Mesenchymal stem cell (in vitro differentiated cells and primary cell): Measurements from ENCODE around the gene CDON.
A peak's percentile ranks its signal among the peaks of the same experiment; 100 is the strongest.

Source experiments
- DNase-seq: peaks from one replicate; pipeline ENCODE4 v3.0.0-alpha.2; 2013
- H2AFZ ChIP-seq: one replicate; pipeline ENCODE4 v1.6.1; 2013; ENCODE audit warnings: low read depth, mild to moderate bottlenecking, control low read depth, inconsistent platforms, low read length, moderate library complexity
- H2AK5ac ChIP-seq: 2 replicates; pipeline ENCODE4 v1.6.1; 2013; ENCODE audit warnings: low read length, moderate library complexity, mild to moderate bottlenecking, inconsistent platforms; ENCODE audit not compliant: severe bottlenecking
- H2BK120ac ChIP-seq: one replicate; pipeline ENCODE4 v1.6.1; 2013; ENCODE audit warnings: low read depth, mild to moderate bottlenecking, inconsistent platforms, low read length, moderate library complexity
- H2BK12ac ChIP-seq, 2 experiments: one replicate each; pipeline ENCODE4 v1.6.1; 2013; ENCODE audit warnings: inconsistent platforms in 2 of 2, low read length in 2 of 2, mild to moderate bottlenecking in 2 of 2, moderate library complexity in 2 of 2, control low read depth in 1 of 2
- H2BK15ac ChIP-seq: one replicate; pipeline ENCODE4 v1.6.1; 2013; ENCODE audit warnings: mild to moderate bottlenecking, low read depth, inconsistent platforms; ENCODE audit not compliant: poor library complexity, severe bottlenecking
- H2BK5ac ChIP-seq: 2 replicates; pipeline ENCODE4 v1.6.1; 2013; ENCODE audit warnings: low read depth, mild to moderate bottlenecking, low read length, control low read depth, inconsistent platforms; ENCODE audit not compliant: poor library complexity, severe bottlenecking
- H3K14ac ChIP-seq, 2 experiments: one replicate each; pipeline ENCODE4 v1.6.1; 2013; ENCODE audit warnings: inconsistent platforms in 2 of 2, low read length in 2 of 2, control low read depth in 1 of 2, mild to moderate bottlenecking in 1 of 2, moderate library complexity in 1 of 2
- H3K18ac ChIP-seq, 2 experiments: one replicate each; pipeline ENCODE4 v1.6.1; 2013; ENCODE audit warnings: inconsistent platforms in 2 of 2, low read length in 2 of 2, control low read depth in 1 of 2, low read depth in 1 of 2, mild to moderate bottlenecking in 1 of 2
- H3K23ac ChIP-seq, 2 experiments: one replicate each; pipeline ENCODE4 v1.6.1; 2013; ENCODE audit warnings: inconsistent platforms in 2 of 2, low read length in 2 of 2, mild to moderate bottlenecking in 2 of 2, moderate library complexity in 2 of 2, control low read depth in 1 of 2
- H3K27ac ChIP-seq: 2 replicates; pipeline ENCODE4 v1.5.1; 2013; ENCODE audit warnings: mild to moderate bottlenecking, moderate library complexity, low read length, control low read depth, inconsistent platforms; ENCODE audit not compliant: poor library complexity, severe bottlenecking
- H3K27me3 ChIP-seq, 2 experiments: 2 replicates each; pipeline versions ENCODE4 v1.6.1 to v1.7.0; 2013; ENCODE audit warnings: low read length in 2 of 2, mild to moderate bottlenecking in 2 of 2, moderate library complexity in 2 of 2, control low read depth in 1 of 2, inconsistent platforms in 1 of 2; ENCODE audit not compliant: control insufficient read depth in 1 of 2, insufficient read depth in 1 of 2
- H3K36me3 ChIP-seq, 2 experiments: 2 replicates each; pipeline versions ENCODE4 v1.6.1 to v1.7.0; 2013; ENCODE audit warnings: low read length in 2 of 2, control low read depth in 1 of 2, inconsistent platforms in 1 of 2, low read depth in 1 of 2, mild to moderate bottlenecking in 1 of 2; ENCODE audit not compliant: insufficient read depth in 2 of 2, control insufficient read depth in 1 of 2
- H3K4ac ChIP-seq, 2 experiments: one replicate each; pipeline ENCODE4 v1.6.1; 2013; ENCODE audit warnings: inconsistent platforms in 2 of 2, low read length in 2 of 2, mild to moderate bottlenecking in 2 of 2, moderate library complexity in 2 of 2, control low read depth in 1 of 2, low read depth in 1 of 2
- H3K4me1 ChIP-seq: 2 replicates; pipeline ENCODE4 v1.6.1; 2013; ENCODE audit warnings: low read depth, low read length, control low read depth; ENCODE audit not compliant: control insufficient read depth, insufficient read depth
- H3K4me2 ChIP-seq: 2 replicates; pipeline ENCODE4 v1.6.1; 2013; ENCODE audit warnings: low read length, mild to moderate bottlenecking, inconsistent platforms; ENCODE audit not compliant: poor library complexity, severe bottlenecking
- H3K4me3 ChIP-seq, 2 experiments: 2 replicates each; pipeline versions ENCODE4 v1.5.1 to v1.7.0; 2013; ENCODE audit warnings: low read length in 2 of 2, mild to moderate bottlenecking in 2 of 2, control low read depth in 1 of 2, low read depth in 1 of 2; ENCODE audit not compliant: insufficient read depth in 1 of 2
- H3K79me1 ChIP-seq: replicated peaks from 2 replicates; pipeline ENCODE4 v1.6.1; 2013; ENCODE audit warnings: mild to moderate bottlenecking, control low read depth, low read length, inconsistent platforms; ENCODE audit not compliant: poor library complexity, severe bottlenecking
- H3K9ac ChIP-seq: 2 replicates; pipeline ENCODE4 v1.7.0; 2013; ENCODE audit warnings: mild to moderate bottlenecking, low read length, moderate library complexity
- H3K9me3 ChIP-seq: 2 replicates; pipeline ENCODE4 v1.7.0; 2013; ENCODE audit warnings: mild to moderate bottlenecking, low read length; ENCODE audit not compliant: control insufficient read depth
- H4K8ac ChIP-seq: one replicate; pipeline ENCODE4 v1.6.1; 2013; ENCODE audit warnings: inconsistent platforms, mild to moderate bottlenecking, low read length, moderate library complexity
- H4K91ac ChIP-seq: one replicate; pipeline ENCODE4 v1.6.1; 2013; ENCODE audit warnings: mild to moderate bottlenecking, low read length, inconsistent platforms
- WGBS: methylation state at CpG from one replicate; pipeline ENCODE4 v1.1.7; 2013; ENCODE audit warnings: mixed read lengths; 5-methylcytosine and 5-hydroxymethylcytosine counted together

The CDON gene

GRCh38 chr11:126058105-126058874, 4.4 kb downstream of the CDON start:
- H3K14ac ChIP-seq = no peak overlapping the region
- WGBS = 82% methylated on average over 6 of the region's 6 CpGs
- H3K9ac ChIP-seq = peak overlapping the region; percentile 92

GRCh38 chr11:126054882-126055281, 7.8 kb downstream of the CDON start:
- Histone ChIP-seq H3K4ac (no peak overlapping the region), H3K4me1 (no peaks in the 10 kb centered on the region), H3K9ac (peak overlapping the region; percentile 10), H3K79me1 (no peaks in the 10 kb centered on the region), H2AK5ac (no peak overlapping the region), H2BK15ac (no peak overlapping the region), H2BK5ac (no peak overlapping the region), H2AFZ (no peak overlapping the region), H3K4me3 (peak overlapping the region in 1 of 2 experiments; percentile 84), H4K91ac (no peak overlapping the region), H2BK120ac (no peak overlapping the region), H3K36me3 (peaks cover 0 to 18% of the 10 kb centered on the region in 2 experiments), H2BK12ac (no peak overlapping the region), H3K14ac (no peak overlapping the region), H4K8ac (no peak overlapping the region), H3K9me3 (no peaks in the 10 kb centered on the region), H3K27me3 (peaks cover 0 to 19% of the 10 kb centered on the region in 2 experiments), H3K27ac (no peak overlapping the region), H3K18ac (no peak overlapping the region), H3K4me2 (no peak overlapping the region), H3K23ac (no peak overlapping the region)
- WGBS = 96% methylated on average over 4 of the region's 5 CpGs
- DNase-seq = no peak

More at GRCh38 chr11:126058105-126058874, 4.4 kb downstream of the CDON start:
- Histone ChIP-seq H3K4me2 (no peak overlapping the region), H3K4me1 (peaks cover 5% of the 10 kb centered on the region), H2BK15ac (no peak overlapping the region), H3K27ac (no peak overlapping the region), H3K18ac (no peak overlapping the region), H4K8ac (no peak overlapping the region), H3K79me1 (no peaks in the 10 kb centered on the region), H3K4me3 (peak overlapping the region in 1 of 2 experiments; percentile 84), H3K27me3 (peaks cover 0 to 40% of the 10 kb centered on the region in 2 experiments), H2BK5ac (no peak overlapping the region), H4K91ac (no peak overlapping the region), H2AFZ (no peak overlapping the region), H3K23ac (no peak overlapping the region), H2BK120ac (no peak overlapping the region), H3K9me3 (no peaks in the 10 kb centered on the region), H2AK5ac (no peak overlapping the region), H2BK12ac (no peak overlapping the region), H3K4ac (no peak overlapping the region), H3K36me3 (peaks cover 0 to 13% of the 10 kb centered on the region in 2 experiments)
- DNase-seq = no peak

DNA sequence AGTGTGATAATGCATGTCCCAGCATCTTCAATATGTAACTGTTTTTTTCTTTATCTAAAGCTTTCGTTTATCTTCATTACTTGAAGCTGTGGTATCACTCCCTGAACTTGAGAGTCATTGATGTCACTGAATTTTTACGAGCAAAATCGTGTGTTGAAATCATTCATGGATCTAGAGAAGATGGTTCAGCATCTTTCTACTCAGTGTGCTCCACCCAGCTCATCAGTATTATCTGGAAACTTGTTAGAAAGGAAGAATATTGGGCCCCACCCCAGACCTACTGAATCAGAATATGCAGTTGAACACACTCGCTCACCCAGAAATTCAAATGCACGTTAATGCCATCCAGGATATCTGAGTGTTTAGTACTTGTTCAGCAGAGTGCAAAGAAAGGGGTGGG, 8.3 kb downstream of the CDON start:
- Histone ChIP-seq H2AK5ac (no peak overlapping the region), H3K79me1 (no peaks in the 10 kb centered on the region), H3K4me3 (peak overlapping the region in 1 of 2 experiments; percentile 84), H2BK120ac (no peak overlapping the region), H2BK15ac (no peak overlapping the region), H3K14ac (no peak overlapping the region), H2BK12ac (no peak overlapping the region), H4K8ac (no peak overlapping the region), H3K36me3 (peaks cover 0 to 22% of the 10 kb centered on the region in 2 experiments), H2BK5ac (no peak overlapping the region), H3K4ac (no peak overlapping the region), H3K9me3 (no peaks in the 10 kb centered on the region), H3K9ac (peak overlapping the region; percentile 39), H3K27me3 (peaks cover 0 to 16% of the 10 kb centered on the region in 2 experiments), H3K4me2 (no peak overlapping the region), H3K27ac (no peak overlapping the region), H3K18ac (no peak overlapping the region), H3K23ac (no peak overlapping the region), H3K4me1 (no peaks in the 10 kb centered on the region), H2AFZ (no peak overlapping the region), H4K91ac (no peak overlapping the region)
- 89% methylated on average over 5 of the region's 5 CpGs for WGBS
- DNase-seq = no peak

GRCh38 chr11:126053415-126054286, 9.0 kb downstream of the CDON start:
- H4K8ac ChIP-seq = no peak overlapping the region
- no peak overlapping the region for H2BK5ac ChIP-seq
- no peak overlapping the region for H2AK5ac ChIP-seq
- no peak overlapping the region for H4K91ac ChIP-seq
- no peak overlapping the region for H3K18ac ChIP-seq
- peaks cover 0 to 22% of the 10 kb centered on the region in 2 experiments for H3K36me3 ChIP-seq
- no peak overlapping the region for H3K27ac ChIP-seq
- DNase-seq = no peak
- H3K4ac ChIP-seq = no peak overlapping the region
- no peak overlapping the region for H2BK15ac ChIP-seq
- no peak overlapping the region for H2BK120ac ChIP-seq
- 85% methylated on average over 7 of the region's 7 CpGs for WGBS
- no peak overlapping the region for H2BK12ac ChIP-seq
- H3K4me1 ChIP-seq = no peaks in the 10 kb centered on the region
- no peak overlapping the region for H3K4me2 ChIP-seq
- no peaks in the 10 kb centered on the region for H3K9me3 ChIP-seq
- H2AFZ ChIP-seq = no peak overlapping the region
- H3K14ac ChIP-seq = no peak overlapping the region
- H3K23ac ChIP-seq = no peak overlapping the region
- H3K4me3 ChIP-seq = peak overlapping the region in 1 of 2 experiments; percentile 84
- H3K27me3 ChIP-seq = peaks cover 0 to 10% of the 10 kb centered on the region in 2 experiments
- no peaks in the 10 kb centered on the region for H3K79me1 ChIP-seq
- H3K9ac ChIP-seq = peak overlapping the region; percentile 39
